Measurements from ENCODE around the gene CAND2.

DNA sequence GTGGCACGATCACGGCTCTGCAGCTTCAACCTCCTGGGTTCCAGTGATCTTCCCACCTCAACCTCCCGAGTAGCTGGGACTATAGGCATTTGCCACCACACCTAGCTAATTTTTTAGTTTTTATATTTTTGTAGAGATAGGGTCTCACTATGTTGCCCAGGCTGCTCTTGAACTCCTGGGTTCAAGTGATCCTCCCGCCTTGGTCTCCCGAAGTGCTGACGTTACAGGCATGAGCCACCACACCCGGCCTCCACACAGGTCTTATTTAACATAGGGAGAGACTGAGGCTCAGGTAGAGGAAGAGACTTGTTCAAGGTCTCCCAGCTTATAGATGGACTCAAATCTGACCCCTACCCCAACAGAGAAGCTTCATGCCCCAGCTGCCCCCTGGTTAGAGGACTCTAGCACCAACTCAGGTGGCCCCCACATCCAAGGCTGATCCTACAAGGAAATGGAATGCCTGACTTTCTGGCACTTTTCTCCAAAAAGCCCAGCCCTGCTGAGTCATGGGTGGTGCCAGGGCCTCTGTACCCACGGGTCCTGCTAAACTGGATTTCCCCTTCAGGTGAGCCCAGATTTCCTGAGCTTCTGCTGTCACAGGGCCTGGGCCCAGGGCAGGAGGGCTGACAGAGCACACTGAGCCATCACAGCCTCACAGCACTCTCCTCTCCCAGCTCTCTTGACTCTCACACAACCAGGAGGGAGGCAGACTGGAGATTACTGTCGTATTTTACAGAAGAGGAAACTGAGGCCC lies 43.0 kb upstream of the CAND2 start:
- TF ChIP-seq POLR2A (IDR thresholded peaks at IDR 0.05; ENCODE audit: low read depth, low read length) (no peak), POLR2AphosphoS5 (IDR thresholded peaks at IDR 0.05; ENCODE audit: low read depth, low read length) (no peak), TAF1 (IDR thresholded peaks at IDR 0.05; ENCODE audit: borderline replicate concordance, low read depth, low read length) (no peak)

All from GM12892 (cell line).